CD4-positive, alpha-beta T cell treated with Interferon gamma for 1 hour (primary cell): ENCODE results near the gene PLXND1.

Source experiments
- DNase-seq: peaks from one replicate; pipeline ENCODE4 v3.0.0-alpha.2; 2020

The PLXND1 gene

DNA sequence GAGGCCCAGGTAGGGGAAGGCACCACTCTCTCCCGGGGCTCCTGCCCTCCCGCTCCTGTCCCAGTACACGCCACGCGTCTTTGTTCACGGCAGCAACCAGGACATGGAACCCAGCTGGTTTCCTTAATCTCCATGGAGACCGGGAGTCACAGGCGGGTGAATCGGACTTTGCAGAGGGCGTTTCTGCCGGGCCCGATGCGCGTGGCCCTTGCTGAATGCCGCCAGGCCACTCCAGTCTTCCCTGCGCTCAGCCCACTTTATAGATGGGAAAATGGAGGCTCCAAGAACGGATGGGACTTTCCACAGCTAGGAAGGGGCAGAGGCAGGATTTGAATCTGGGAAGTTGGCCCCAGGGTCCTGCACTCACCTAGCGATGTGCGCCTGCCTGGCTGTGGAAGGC lies 7.4 kb downstream of the PLXND1 start:
- no peak for DNase-seq

DNA sequence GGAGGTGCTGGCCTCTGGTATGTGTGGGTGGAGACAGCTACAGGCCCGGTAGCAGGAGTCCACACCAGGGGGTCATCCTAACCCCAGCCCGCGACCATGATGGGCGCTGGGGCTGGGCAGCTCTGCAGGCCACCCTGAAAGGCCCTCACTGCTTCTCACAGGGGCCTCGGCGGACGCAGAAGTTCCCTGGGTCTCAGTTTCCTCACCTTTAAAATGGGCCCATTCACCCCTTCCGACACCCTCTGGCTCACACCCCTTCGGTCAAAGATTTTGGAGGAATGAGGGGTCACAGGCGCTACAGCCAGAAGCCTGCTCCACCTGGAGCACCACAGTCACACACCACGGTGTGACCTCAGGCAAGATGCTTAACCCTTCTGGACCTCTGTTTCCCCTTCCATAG lies 8.0 kb downstream of the PLXND1 start:
- no peak for DNase-seq

DNA sequence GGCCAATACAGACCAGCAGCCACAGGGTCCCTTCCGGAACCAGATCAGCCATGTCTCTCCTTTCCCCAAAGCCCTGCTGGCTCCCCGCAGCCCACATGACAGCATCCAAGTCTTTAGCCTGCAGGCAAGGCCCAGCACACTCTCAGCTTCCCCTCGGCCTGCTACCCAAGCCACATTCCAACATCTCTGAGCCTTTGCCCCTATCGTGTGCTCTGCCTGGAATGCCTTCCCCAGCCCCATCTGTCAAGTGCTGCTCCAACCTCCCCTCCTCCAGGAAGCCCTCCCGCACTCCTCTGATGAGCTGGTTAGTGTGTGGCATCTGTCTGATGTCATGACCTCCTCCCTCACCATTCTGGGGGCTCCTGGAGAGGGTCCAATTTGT lies 8.5 kb downstream of the PLXND1 start:
- no peak for DNase-seq

DNA sequence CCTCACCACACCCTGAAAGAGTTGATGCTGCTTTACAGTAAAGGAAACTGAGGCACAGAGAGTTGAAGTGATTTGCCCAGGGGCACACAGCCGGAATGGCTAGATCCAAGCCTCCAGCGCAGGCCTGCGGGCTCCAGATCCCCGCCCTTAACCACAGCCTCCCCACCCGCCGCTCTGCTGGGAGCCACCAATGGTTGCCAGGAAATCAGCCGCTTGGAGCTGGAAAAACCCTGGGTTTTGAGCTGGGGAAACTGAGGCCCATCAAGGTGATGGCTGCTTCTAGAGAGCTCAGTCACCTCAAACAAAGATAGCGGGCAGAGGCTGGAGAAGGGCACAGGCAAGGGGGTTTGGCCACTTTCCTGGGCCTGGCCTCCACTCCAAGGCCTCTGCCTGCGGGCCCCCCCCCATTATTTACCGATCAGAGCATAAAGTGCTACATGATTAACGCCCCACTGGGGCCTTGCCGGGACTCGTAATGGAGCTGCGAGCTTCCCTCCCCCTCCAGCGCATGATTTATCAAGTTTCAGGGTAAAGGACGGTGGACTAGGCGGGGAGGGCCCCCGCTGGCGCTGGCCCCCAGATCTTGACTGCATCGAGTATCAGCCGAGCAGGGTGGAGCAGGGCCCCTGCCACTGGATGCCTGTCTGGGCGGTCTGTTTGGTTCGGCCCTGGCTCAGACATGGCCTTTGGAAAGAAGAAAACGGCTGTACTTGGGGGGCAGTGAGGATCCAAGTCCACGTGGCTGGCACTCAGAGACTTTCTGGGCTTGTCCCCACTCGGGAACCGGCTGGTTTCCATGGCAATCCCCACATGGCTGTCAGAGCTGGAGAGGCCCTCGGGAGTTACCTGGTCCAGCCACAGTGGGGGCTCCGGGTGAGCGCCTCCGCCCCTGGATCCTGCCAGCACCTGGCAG lies 9.1 kb downstream of the PLXND1 start:
- no peak for DNase-seq

DNA sequence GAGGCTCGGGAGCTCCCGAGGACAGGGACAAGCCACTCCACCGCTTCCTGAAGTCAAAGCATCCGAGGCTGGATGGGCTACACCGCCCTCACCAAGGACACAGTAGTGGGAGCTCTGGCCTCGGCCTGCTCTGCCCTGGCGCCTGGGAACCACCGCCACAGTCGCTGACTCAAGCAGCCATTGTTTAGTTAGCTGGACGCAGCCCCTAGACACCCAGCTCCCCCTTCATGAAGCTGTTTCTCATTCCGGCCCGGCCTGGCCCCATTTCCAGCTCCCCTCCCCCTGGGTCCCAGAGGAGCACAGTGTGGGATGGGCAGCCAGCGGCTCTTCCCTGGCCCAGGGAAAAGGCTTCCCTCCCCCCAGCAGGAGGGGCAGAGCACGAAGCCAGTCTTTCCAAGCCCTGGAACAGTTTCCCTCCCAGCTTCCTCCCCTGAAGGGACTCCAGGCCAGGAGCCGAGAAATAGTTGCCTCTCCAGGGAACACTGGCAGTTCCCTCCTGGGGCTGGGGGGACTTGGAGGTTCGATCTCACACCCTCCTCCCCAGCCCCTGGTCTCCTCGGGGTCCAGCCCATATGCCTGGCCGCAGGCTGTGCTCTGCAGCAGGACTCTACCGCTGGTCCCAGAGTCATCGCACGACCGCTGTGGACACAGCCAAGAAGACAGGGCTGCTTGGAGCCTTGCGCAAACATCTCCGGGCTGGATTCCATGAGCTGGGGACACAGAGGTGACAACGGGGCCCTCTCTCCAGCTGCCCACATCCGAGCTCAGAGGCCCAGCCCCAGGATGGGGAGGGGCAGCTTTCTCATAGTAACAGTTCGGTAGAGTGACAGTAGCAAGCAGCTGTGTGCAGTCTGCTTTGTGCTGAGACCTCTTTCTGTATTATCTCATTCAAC lies 10.0 kb downstream of the PLXND1 start:
- peak; percentile 20 for DNase-seq

DNA sequence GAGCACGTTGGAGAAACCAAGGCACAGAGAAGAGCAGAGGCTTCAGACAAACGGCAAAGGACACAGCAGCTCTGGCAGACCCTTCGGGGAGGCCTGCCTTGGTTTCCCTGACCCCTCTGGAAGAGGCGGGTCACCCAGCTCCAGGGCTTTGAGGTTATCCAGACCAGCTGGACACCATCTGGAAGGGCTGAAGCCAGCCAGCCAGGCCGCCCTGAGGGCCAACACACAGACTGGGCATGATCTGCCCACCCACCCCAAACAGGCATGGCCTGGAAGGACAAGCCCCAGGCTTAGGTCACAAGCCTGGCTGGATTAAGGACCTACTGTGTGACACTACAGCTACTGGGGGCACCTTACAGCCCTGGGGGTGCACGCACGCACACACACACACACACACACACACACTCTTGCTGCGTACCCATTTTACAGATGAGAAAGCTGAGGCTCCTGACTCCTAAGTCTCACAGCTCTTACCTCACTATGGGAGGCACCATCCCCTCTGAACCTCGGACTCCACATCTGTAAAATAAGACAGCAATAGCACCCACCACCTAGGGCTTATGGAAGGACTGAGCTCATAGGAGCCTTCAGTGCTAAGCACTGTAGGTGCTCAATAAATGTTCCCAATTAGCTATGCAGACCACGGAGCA lies 10.8 kb downstream of the PLXND1 start:
- DNase-seq: no peak

DNA sequence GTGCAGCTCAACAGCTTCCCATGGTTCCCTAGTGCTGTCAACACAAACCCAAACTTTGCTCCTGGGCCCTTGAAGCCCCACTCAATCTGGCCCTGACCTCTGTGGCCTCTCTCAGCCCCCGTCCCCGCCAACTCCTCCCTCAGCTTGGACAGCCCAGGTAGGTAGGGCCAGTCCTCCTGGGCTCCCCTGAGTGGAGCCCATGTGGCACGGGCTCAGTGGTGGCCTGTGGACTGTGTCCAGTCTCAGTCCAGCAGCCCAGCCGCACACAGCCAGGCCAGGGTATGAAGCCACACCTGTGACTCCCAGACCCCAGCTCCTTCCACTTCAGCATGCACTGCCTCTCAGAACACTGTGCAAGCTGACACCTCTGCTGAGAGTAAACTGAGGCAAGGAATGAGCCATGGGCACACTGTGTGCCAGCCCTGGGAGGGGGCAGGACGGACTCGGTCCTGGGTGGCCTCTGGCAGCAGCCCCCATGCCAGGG lies 11.5 kb downstream of the PLXND1 start:
- DNase-seq: no peak

DNA sequence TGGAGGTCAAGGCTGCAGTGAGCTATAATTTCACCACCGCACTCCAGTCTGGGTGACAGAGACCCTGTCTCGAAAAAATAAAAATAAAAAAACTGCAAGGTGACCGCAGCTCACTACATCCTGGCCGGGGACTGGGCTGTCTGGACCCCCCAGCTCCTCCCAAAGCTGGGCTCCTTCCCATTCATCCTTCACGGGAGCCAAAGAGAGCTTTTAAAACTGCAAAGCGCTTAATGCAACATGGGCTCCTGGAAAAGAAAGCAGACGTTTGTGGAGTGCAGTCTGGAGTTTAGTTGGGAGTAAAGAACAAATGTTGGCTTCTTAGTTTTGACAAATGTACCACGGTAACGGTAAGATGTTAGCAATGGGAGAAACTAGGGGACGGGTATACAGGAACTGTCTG lies 12.1 kb downstream of the PLXND1 start:
- no peak for DNase-seq

DNA sequence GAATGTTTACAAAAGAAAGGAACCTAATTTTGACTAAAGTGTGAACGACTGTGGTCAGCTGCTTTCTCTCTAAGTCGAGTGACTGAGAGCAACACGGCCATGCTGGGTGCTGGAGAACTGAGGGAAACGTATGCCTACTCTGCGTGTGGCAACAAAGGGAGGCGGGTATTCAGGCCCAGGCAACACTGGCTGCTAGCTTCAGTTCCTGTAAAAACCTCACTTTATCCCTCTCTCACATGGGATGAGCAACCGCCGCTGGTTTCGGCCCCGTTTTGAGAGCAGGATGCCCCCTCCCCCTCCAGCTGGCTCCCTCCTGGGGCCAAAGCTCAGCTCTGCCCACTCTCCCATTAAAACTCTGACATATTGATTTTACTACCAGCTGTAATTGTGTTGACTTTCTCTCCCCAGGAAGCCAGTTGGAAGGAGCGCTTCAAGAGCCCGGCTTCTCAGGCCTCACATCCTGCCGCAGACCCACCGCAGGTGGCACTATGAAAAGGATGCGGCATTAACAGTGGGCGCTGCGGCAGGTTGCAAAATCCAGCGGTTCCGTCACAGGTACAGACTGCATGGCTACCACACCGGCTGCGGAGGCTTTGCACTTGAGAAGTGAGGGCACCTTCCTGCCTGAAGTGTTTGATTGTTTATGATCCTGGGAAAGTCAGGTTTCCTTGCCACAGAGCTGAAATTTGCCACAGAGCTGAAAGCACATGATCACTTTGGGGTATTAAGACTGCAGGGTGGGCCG lies 12.7 kb downstream of the PLXND1 start:
- peak; percentile 47 for DNase-seq

DNA sequence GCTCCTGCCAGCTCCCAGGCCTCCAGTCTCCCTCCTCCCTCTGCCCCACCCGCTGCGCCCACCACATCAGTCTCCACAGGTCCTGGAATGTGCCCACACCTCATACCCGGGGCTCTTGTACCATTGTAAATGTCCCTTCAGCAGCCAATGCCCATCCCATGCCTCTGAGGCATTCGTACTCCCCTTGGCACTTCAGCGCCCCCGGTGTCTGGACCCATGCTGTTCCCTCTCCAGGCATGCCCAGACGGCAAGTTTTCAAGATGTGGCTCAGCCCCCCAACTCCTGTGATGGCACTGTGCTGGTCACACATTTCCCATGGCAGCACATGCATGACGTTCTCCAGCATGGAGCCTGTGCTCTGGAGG lies 13.3 kb downstream of the PLXND1 start:
- no peak for DNase-seq

DNA sequence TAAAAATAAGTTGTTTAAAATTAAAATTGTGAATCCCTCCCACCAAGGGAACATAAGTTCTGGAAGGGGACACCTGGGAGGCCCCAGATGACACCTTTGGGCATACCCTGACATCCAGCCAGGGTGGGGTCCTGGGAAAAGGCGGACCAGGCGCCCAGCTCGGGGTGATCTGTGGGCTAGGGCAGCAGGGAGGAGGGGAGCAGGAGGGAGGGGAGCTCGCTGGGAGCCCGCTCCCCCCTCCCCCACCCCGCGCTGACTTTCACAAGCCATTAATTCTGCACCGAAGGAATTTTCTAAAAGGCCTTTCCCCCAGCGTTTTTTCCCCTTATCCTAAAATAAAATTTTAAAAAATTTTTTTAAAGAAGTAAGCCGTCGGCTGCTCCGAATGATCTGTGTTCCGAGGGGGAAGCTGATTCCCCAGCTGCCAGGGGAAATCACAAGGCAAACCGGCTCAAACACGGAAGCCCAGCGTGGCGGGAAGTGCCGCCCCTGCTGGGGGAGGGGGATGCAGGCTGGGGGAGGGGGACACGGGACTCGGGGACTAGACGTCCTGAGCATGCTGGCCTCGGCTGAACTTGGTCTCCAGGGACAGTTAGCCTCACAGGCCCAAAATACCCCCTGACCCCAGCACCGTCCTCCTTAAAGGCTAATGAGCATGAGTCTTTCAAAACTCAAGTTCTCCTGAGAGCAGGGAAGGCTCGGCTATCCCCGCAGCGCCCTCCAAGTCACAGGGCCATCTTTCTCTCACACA lies 13.9 kb downstream of the PLXND1 start:
- DNase-seq: peak; percentile 10

DNA sequence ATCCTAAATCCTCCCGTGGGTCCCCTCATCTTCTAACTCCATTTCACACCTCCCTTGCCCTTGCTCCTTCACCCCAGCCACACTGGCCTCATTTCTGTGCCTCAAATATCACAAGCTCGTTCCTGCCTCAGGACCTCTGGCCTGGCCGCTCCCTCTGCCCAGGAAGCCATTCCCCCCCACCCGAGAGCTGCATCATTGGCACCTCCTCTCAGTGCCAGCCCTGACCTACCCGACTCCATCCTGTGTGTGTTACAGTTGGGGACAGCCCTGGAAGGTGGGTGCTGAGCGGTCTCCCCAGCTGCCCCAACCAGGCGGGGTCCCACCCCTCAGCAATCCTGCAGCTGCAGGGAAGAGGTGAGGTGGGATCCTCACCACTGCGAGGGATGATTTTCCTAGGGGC lies 14.5 kb downstream of the PLXND1 start:
- DNase-seq: no peak

DNA sequence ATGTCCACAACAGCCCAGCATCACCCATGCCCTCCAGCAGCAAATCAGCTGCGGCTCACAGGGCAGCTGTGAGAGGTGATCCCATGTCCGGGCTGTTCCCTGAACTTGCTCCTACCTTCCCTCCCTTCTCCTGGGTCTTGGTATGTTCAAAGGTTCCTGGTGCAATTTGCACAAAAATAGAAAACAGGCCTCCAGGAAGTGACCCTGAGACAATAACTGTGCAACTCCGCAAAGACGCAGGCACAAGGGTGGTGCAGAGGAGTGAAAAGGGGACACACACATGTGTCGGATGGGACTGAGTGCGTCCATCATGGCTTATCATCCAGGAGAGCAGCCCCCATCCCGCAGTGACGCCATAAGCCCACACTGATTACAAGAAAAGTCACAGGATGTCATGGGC lies 16.3 kb downstream of the PLXND1 start:
- DNase-seq: no peak

DNA sequence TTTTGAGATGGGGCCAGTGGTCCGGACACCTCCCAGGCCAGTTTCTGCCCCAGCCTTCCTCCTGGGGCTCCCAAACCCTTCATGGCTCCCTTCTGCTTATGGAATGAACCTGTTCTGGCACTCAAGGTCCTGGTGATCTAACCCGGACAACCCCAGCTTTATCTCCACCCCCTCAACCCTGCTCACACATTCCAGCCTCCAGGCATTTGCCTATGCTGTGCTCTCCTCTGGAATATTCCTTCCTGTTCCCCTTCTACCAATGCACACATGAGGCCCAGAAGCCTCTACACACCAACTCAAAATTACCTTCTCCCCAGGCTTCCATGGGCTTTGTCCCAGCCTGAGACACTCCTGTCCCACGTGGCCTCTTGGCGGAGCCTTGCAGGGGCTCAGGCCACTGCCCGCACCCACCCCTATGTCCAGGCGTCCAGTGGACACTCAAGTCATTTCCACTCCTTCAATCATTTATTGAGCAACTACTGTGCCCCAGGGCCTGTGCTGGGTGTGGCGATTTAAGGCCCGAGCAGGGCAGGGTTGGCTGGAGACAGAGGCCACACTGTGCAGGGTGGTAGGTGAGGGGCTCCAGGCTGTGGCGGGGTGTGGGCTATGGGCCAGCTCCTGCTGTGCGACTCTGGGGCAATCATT lies 18.8 kb downstream of the PLXND1 start:
- DNase-seq: no peak

DNA sequence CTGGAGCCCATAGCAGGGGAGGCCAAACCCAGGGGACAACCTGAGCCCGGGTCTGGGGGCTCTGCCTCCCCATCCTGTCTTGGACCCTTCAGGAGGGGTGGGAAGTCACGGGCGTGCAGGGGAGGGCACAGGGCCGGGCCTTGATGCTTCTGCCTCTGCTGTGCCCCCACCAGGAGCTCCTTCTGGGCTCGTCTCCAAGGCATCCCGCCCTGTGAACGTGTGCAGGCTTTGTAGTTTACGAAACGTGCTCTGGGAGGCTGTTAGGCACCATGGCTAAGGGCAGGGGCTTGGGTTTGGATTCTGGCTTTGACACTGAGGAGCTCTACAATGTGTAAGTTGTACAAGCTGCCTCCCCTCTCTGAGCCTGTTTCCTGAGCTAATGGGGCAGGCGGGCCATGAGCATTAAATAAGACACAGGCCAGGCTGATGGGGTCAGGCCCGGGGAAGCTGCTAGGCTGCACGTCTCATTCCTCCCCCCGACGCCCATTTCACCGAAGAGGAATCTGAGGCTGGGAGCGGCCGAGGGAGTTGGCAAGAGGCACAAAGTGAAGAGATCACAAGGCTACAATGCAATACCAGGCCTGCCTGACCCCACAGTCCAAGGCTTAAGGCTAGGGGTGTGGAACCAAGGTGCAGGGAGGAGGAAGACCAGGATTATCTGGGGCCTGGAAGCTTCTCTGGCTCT lies 19.6 kb downstream of the PLXND1 start:
- no peak for DNase-seq

DNA sequence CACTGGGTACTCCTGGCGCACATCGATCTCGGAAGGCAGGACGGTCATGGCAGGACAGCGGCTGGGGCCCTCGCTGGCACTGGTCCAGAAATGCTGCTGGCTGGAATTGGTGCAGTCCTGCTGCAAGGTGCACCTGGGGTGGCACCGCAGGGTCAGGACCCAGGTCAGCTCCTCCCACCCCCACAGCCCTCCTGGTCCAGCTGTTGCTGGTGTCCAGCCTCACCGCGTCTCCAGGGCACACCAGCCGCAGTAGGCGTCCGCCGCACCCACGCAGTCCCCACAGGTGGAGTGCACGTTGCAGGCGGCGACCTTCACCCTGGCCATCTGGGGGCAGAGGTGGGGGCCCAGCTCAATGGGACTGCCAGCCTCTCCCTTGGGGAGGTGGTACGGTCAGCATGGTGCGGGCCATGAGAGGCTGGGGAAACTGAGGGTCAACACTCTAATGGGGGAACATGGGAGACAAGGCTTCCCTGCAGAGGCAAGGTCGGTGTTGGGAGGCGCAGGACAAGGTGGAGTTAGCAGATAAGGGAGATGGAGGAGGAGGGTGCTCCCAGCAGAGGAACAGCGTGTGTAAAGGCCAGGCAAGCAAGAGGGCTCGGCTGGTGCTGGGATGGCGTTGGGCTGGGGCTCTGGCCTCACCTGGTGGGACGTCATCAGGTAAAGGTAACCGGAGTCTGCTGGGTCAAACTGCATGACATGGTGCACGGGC lies 20.4 kb downstream of the PLXND1 start:
- DNase-seq: no peak

DNA sequence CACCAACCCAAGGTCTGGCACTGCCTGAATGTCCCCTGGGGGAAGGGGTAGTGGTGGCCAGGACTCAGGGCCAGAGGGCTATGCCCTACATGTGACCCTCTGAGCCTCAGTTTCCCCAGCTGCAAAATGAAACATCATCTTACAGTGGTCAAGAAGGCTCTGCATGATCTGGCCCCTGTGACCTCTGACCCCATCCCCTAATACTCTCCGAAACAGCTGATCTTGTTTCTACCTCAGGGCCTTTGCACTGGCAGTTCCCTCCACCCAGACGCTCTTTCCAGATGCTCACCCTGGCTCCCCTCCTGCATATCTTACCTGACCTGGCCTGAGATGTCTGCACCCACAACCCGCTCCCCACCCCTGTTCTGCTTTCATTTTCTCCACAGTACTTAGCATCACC lies 21.8 kb downstream of the PLXND1 start:
- DNase-seq: no peak

DNA sequence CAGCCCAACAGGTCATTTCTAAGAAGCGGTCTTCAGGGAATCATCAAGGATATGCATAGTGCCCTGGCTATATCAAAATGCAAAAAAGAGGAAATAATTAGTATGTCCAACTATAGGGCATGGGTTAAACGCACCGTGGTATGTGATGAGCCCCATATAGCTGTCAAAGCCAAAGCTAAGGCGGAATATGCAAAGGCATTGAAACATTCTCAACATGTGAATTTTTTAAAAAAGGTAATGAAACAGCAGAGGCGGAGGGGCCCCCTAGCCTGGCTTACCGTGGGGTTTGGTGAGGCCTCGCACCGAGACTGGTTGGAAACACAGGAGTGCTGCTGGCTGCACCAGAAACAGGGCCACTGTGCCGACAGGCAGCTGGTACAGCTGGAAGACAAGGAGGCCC lies 23.2 kb downstream of the PLXND1 start:
- DNase-seq: no peak

DNA sequence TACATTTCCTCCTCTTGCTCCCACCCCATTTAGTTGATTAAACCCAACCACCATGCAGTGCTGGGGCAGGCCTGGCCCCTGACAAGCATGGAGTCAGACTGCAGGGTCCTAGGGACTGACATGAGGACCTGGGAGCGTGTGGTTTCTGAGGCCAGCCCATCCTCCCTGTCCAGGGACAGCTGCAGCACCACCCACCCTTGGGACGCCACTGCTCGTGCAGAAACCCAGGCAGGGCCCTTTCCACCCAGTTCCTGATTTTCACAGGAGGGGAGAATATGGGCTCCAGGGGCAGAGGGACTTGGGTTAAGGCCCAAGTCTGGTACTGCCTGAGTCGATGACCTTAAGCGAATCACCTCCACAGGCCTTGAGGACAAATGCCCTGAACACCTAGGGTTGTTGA lies 23.7 kb downstream of the PLXND1 start:
- DNase-seq: no peak

DNA sequence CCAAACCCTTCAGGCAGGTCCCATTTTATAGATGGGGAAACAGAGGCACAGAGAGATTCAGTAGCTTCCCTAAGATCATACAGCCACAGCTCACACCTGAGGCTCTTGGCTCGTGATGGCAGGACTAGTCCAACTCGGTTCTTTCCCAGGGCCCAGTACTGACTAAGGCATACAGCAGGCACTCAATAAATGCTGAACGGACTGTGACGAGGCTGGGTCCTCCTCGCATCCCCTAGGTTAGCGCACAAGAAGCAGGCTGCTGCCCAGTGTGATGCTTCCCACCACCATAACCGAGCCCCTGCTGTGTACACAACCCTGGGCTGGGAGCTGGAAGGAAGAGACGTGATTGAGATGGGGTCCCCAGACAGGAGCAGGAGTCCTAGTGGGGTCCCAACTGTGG lies 24.9 kb downstream of the PLXND1 start:
- no peak for DNase-seq
